ENCODE data around the gene FOXP1. TPM values are rescaled to one million over a fixed set of nuclear protein-coding genes. Genes with fewer than 3 reads are reported as not detected.
A peak's percentile ranks its signal among the peaks of the same experiment; 100 is the strongest.

The FOXP1 gene
- total RNA-seq, 1 experiment from 2014 or later = 334 TPM

DNA sequence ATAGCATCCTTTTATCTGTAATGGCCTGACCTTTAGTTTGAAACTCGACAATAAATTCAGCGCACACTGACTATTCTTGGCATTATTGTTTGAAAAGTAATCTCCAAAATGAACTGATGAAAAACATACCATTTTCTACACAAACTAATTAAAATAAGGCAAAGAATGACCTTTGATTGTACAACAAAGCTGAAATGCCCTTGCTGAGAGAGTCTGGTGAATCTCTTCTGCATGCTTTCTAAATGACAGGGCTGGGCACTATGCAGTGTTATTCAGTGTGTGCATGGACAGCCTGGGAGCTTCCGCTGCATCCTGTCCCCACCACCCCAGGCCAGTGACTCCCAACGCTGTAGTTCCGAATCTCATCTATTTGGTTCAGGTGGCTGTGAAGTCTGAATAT lies 530.8 kb downstream of the FOXP1 start:
- H3K27me3 ChIP-seq (ENCODE audit: low read length) = no peaks in the 10 kb centered on the region
- H4K20me1 ChIP-seq (ENCODE audit: insufficient read depth, low read depth, low read length) = peaks cover 43% of the 10 kb centered on the region
- no peaks in the 10 kb centered on the region for H3K9me2 ChIP-seq (replicated peaks; ENCODE audit: insufficient read depth, low read length)
- no peak for DNase-seq
- H3K9me3 ChIP-seq (ENCODE audit: low read length) = no peaks in the 10 kb centered on the region
- peaks cover 98% of the 10 kb centered on the region for H3K79me2 ChIP-seq (ENCODE audit: low read length)
- peaks cover 99% of the 10 kb centered on the region for H3K4me1 ChIP-seq (ENCODE audit: low read length)
- peaks cover 36% of the 10 kb centered on the region; the same call in 1 of the 2 replicates for H3K36me3 ChIP-seq (ENCODE audit: insufficient read depth, low read length)
- no peak overlapping the region for H3K9ac ChIP-seq (ENCODE audit: low read length)
- H3K4me2 ChIP-seq (ENCODE audit: low read depth, low read length, poor library complexity, severe bottlenecking) = peak overlapping the region; percentile 57
- H3K4me3 ChIP-seq (ENCODE audit: low read length) = peak overlapping the region; percentile 15; the same call in 1 of the 2 replicates
- H2AFZ ChIP-seq (ENCODE audit: low read length) = no peak overlapping the region
- peak overlapping the region; percentile 69 for H3K27ac ChIP-seq (ENCODE audit: low read length)

DNA sequence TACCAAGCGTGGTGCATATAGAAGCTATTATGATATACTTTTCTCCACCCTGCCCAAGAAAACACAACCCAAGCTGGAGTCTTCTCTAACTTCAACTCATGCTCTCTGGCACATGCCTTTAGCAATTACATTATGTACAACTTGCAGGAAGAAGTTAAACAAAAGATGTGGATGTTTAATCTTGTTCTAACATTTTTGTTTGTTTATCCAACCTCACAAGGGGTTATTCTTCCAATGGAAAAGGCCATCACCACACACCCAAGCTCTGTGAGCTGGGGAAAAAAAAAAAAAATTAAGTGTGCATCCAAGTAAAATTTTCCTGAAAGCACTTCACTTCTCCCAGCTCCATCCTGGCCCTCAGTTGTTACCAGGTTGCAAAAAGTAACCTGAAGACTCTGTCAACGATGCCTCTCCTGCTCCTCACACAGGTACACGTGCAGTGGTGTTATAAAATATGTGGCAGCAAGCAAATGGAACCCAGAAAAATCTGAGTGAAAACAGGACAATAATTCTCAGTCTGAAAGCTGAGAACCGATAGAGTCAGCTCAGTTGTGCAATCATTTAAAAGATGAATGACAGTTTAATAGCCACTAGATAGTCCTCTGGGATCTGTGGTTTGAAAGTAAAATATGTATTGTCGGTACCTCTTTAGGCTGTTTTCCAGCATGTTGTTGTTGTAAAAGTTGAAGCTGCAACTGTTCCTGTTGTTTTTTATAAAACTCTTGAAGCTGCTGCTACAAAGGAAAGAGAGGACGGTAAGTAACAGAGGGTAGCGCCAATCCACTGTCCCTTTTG lies 531.4 kb downstream of the FOXP1 start:
- Histone ChIP-seq H3K9me3 (ENCODE audit: low read length) (no peaks in the 10 kb centered on the region), H3K9ac (ENCODE audit: low read length) (0 out of 2 replicates have a peak overlapping the region, but pooled peaks have one; percentile 2), H3K27ac (ENCODE audit: low read length) (peak overlapping the region; percentile 69), H3K36me3 (ENCODE audit: insufficient read depth, low read length) (peaks cover 36% of the 10 kb centered on the region; the same call in 1 of the 2 replicates), H3K79me2 (ENCODE audit: low read length) (peaks cover 99% of the 10 kb centered on the region), H2AFZ (ENCODE audit: low read length) (no peak overlapping the region), H3K9me2 (replicated peaks; ENCODE audit: insufficient read depth, low read length) (no peaks in the 10 kb centered on the region), H4K20me1 (ENCODE audit: insufficient read depth, low read depth, low read length) (peaks cover 45% of the 10 kb centered on the region), H3K4me1 (ENCODE audit: low read length) (peaks cover 100% of the 10 kb centered on the region), H3K4me2 (ENCODE audit: low read depth, low read length, poor library complexity, severe bottlenecking) (peak overlapping the region; percentile 57), H3K4me3 (ENCODE audit: low read length) (peak overlapping the region; percentile 15; the same call in 1 of the 2 replicates), H3K27me3 (ENCODE audit: low read length) (no peaks in the 10 kb centered on the region)
- DNase-seq = peak; percentile 71

DNA sequence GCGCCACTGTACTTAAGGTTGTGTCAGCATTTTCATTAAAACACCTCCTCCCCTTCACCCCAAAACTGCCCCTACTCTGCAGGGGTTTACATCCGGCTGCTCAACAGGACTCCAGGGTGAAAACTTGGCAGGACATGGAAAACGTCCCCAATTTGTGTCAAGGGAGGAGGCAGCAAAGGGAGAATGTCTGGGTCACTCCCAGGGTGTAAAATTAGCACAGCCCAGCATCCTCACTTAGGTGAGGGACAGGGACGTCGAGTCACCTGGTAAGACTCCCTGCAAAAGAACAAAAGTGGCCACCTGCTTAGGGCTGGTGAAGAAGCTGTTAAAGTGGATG lies 532.3 kb downstream of the FOXP1 start:
- no peaks in the 10 kb centered on the region for H3K9me2 ChIP-seq (replicated peaks; ENCODE audit: insufficient read depth, low read length)
- no peak overlapping the region for H2AFZ ChIP-seq (ENCODE audit: low read length)
- peak overlapping the region; percentile 57 for H3K4me2 ChIP-seq (ENCODE audit: low read depth, low read length, poor library complexity, severe bottlenecking)
- peaks cover 45% of the 10 kb centered on the region for H4K20me1 ChIP-seq (ENCODE audit: insufficient read depth, low read depth, low read length)
- peaks cover 100% of the 10 kb centered on the region for H3K4me1 ChIP-seq (ENCODE audit: low read length)
- H3K9ac ChIP-seq (ENCODE audit: low read length) = peak overlapping the region; percentile 36
- H3K79me2 ChIP-seq (ENCODE audit: low read length) = peaks cover 99% of the 10 kb centered on the region
- peaks cover 42% of the 10 kb centered on the region; the same call in 1 of the 2 replicates for H3K36me3 ChIP-seq (ENCODE audit: insufficient read depth, low read length)
- H3K27me3 ChIP-seq (ENCODE audit: low read length) = no peaks in the 10 kb centered on the region
- H3K4me3 ChIP-seq (ENCODE audit: low read length) = peak overlapping the region; percentile 33; the same call in 1 of the 2 replicates
- peak overlapping the region; percentile 69 for H3K27ac ChIP-seq (ENCODE audit: low read length)
- DNase-seq = no peak
- H3K9me3 ChIP-seq (ENCODE audit: low read length) = no peaks in the 10 kb centered on the region

DNA sequence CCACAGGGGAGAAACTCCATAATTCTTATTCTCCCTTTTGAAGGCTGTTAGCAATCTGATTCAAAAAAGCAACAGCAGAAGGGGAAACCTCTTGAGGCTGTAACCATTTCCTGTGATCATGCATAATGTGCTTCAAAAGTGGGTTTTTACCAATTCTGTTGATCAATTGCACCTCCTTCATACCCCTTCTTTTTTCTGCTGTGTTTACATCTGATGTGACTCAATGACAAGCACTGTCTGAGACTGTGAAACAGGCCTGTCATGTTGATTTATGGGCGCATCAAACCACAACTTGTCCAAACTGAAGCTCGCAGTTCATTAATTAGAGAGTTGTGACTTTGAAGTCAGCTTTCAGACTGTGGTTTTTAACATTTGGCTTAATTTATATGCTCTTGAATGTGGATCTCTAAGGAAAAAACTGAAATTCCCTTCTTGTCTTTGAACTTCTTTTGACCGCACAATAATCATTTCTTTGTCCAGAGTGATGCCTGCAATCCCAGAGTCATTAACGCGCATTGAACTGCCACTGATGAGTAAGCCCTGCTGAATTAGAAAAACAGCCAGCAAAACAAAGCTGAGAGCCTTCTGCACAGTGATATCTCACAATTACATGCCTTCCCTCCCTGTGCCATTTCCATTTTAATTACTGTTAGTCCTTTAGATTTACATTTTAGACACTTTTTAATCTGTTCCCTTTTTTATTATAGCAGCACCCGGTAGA lies 532.8 kb downstream of the FOXP1 start:
- Histone ChIP-seq H3K9ac (ENCODE audit: low read length) (peak overlapping the region; percentile 36; the same call in 1 of the 2 replicates), H3K27me3 (ENCODE audit: low read length) (no peaks in the 10 kb centered on the region), H3K9me2 (replicated peaks; ENCODE audit: insufficient read depth, low read length) (no peaks in the 10 kb centered on the region), H3K9me3 (ENCODE audit: low read length) (no peaks in the 10 kb centered on the region), H4K20me1 (ENCODE audit: insufficient read depth, low read depth, low read length) (peaks cover 45% of the 10 kb centered on the region), H3K4me3 (ENCODE audit: low read length) (peak overlapping the region; percentile 33; the same call in 1 of the 2 replicates), H3K36me3 (ENCODE audit: insufficient read depth, low read length) (peaks cover 47% of the 10 kb centered on the region; the same call in 1 of the 2 replicates), H2AFZ (ENCODE audit: low read length) (no peak overlapping the region), H3K4me2 (ENCODE audit: low read depth, low read length, poor library complexity, severe bottlenecking) (peak overlapping the region; percentile 57), H3K4me1 (ENCODE audit: low read length) (peaks cover 100% of the 10 kb centered on the region), H3K27ac (ENCODE audit: low read length) (peak overlapping the region; percentile 69), H3K79me2 (ENCODE audit: low read length) (peaks cover 99% of the 10 kb centered on the region)
- peak; percentile 55 for DNase-seq

DNA sequence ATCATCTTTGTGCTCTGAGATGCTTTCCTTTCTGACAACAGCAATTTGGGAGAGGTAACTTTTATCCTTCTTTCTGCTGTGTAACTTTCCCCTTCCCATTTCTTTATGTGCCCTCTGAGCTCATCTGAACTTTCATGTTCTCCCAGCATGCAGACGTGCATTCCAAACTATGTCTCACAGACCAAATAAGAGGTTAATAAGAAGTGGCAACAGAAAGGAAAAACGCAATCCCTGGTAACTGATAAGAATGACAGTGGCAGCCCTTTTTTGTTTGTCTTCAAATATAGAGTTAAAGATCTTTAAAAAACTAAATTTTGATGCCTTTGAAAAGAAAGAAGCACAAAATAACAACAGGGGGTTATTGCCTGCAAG lies 533.4 kb downstream of the FOXP1 start:
- DNase-seq = no peak
- peaks cover 99% of the 10 kb centered on the region for H3K79me2 ChIP-seq (ENCODE audit: low read length)
- H2AFZ ChIP-seq (ENCODE audit: low read length) = no peak overlapping the region
- H3K9me2 ChIP-seq (replicated peaks; ENCODE audit: insufficient read depth, low read length) = no peaks in the 10 kb centered on the region
- no peak overlapping the region for H3K9ac ChIP-seq (ENCODE audit: low read length)
- H3K4me1 ChIP-seq (ENCODE audit: low read length) = peaks cover 100% of the 10 kb centered on the region
- H3K4me3 ChIP-seq (ENCODE audit: low read length) = no peak overlapping the region
- peak overlapping the region; percentile 57 for H3K4me2 ChIP-seq (ENCODE audit: low read depth, low read length, poor library complexity, severe bottlenecking)
- H3K36me3 ChIP-seq (ENCODE audit: insufficient read depth, low read length) = peaks cover 48% of the 10 kb centered on the region; the same call in 1 of the 2 replicates
- H3K27me3 ChIP-seq (ENCODE audit: low read length) = no peaks in the 10 kb centered on the region
- peak overlapping the region; percentile 69 for H3K27ac ChIP-seq (ENCODE audit: low read length)
- peaks cover 40% of the 10 kb centered on the region for H4K20me1 ChIP-seq (ENCODE audit: insufficient read depth, low read depth, low read length)
- no peaks in the 10 kb centered on the region for H3K9me3 ChIP-seq (ENCODE audit: low read length)

DNA sequence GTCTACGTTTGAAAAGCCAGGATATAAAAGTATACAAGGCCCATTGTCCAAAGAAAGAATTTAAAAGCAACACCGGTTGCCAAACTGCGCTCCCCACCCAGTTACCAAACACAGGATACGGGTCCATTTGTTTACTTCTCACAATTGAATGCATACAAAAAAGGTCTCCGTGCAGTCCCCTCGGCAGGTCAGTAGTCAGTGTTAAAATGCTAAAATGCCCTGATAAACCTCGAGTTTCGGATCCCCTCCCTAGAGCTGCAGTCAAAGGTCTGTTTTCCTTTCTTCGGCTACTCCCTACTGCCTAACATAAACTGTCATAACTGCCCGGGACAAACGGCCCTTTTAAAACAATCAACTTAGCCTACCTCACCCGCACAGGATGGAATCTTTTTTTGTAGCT lies 534.6 kb downstream of the FOXP1 start:
- DNase-seq = no peak
- Histone ChIP-seq H3K36me3 (ENCODE audit: insufficient read depth, low read length) (peaks cover 55% of the 10 kb centered on the region; the same call in 1 of the 2 replicates), H2AFZ (ENCODE audit: low read length) (no peak overlapping the region), H3K27me3 (ENCODE audit: low read length) (no peaks in the 10 kb centered on the region), H3K4me2 (ENCODE audit: low read depth, low read length, poor library complexity, severe bottlenecking) (no peak overlapping the region), H3K4me1 (ENCODE audit: low read length) (peaks cover 92% of the 10 kb centered on the region), H3K9me3 (ENCODE audit: low read length) (no peaks in the 10 kb centered on the region), H3K4me3 (ENCODE audit: low read length) (no peak overlapping the region), H3K9ac (ENCODE audit: low read length) (no peak overlapping the region), H3K27ac (ENCODE audit: low read length) (0 out of 2 replicates have a peak overlapping the region, but pooled peaks have one; percentile 7), H4K20me1 (ENCODE audit: insufficient read depth, low read depth, low read length) (peaks cover 30% of the 10 kb centered on the region), H3K79me2 (ENCODE audit: low read length) (peaks cover 99% of the 10 kb centered on the region), H3K9me2 (replicated peaks; ENCODE audit: insufficient read depth, low read length) (no peaks in the 10 kb centered on the region)

DNA sequence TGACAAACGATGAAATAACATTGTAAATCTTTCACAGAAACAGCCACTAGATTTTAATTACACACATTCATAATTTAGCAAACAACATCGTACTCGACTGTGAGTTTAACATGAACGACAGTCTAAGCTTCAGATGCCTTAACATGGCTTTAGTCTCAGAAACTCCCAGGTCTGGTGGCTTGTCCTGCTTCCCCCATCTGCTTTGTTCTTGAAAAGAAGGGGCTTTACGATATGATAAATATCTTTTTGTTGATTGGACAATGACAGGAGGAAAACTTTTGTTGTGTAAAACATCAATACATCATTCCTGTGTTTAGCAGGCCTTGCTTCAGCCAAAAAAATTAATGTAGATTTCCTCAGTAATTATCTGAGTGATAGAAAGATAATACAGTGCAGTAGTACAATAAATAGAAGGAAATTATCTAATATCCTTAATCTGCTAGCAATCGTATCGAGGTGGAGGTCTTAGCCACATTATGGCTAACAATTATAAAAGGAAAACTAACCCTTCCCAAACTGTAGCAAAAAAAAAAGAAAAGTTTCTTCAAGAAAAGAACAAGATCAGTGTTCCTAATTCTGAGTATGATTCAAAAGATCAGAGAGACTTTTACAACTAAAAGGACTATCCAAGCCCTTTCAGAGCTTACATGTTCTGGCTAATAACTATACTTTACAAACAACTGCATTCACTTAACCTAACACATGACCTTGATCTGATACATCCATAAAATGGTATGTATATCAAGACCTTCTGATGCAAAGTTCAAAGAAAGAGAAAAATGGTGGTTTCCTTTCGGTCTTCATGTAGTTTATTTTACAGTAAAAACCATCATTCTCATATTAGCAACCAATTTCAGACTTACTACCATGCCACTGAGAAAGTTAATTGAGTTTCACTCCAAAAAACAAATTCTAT lies 535.7 kb downstream of the FOXP1 start:
- no peaks in the 10 kb centered on the region for H3K27me3 ChIP-seq (ENCODE audit: low read length)
- peak overlapping the region; percentile 36 for H3K27ac ChIP-seq (ENCODE audit: low read length)
- peak overlapping the region; percentile 3 for H3K4me2 ChIP-seq (ENCODE audit: low read depth, low read length, poor library complexity, severe bottlenecking)
- H3K79me2 ChIP-seq (ENCODE audit: low read length) = peaks cover 99% of the 10 kb centered on the region
- no peak overlapping the region for H3K4me3 ChIP-seq (ENCODE audit: low read length)
- no peak overlapping the region for H3K9ac ChIP-seq (ENCODE audit: low read length)
- DNase-seq = no peak
- no peaks in the 10 kb centered on the region for H3K9me3 ChIP-seq (ENCODE audit: low read length)
- no peak overlapping the region for H2AFZ ChIP-seq (ENCODE audit: low read length)
- peaks cover 65% of the 10 kb centered on the region; the same call in 1 of the 2 replicates for H3K36me3 ChIP-seq (ENCODE audit: insufficient read depth, low read length)
- no peaks in the 10 kb centered on the region for H3K9me2 ChIP-seq (replicated peaks; ENCODE audit: insufficient read depth, low read length)
- peaks cover 81% of the 10 kb centered on the region for H3K4me1 ChIP-seq (ENCODE audit: low read length)
- H4K20me1 ChIP-seq (ENCODE audit: insufficient read depth, low read depth, low read length) = peaks cover 21% of the 10 kb centered on the region; the same call in 1 of the 2 replicates
